H1 (cell line): ENCODE results near the gene TRABD2B. TPM values are rescaled to one million over a fixed set of nuclear protein-coding genes. Genes with fewer than 3 reads are reported as not detected.

Experiments used
- CTCF ChIA-PET: fragments of 300-600 bp; sonication (Branson Sonifier 250); formaldehyde crosslinking; loops from one replicate; lab custom pipeline; 2021; ENCODE audit not compliant: partially characterized antibody; lab: Charles Lee
- POLR2A ChIA-PET: fragments of 300-600 bp; sonication (Branson Sonifier 250); formaldehyde crosslinking; loops from one replicate; lab custom pipeline; 2021; ENCODE audit warnings: inconsistent platforms; ENCODE audit not compliant: partially characterized antibody; lab: Charles Lee
- DNase-seq, 2 experiments: peaks; one replicate each; pipeline versions ENCODE4 v3.0.0 to v3.0.0-alpha.2; 2010 to 2022; ENCODE audit warnings: low spot score in 2 of 2, low read depth in 1 of 2, mixed read lengths in 1 of 2
- FAIRE-seq: peaks from 2 replicates; lab custom pipeline; 2011; peaks lifted over from hg19 to GRCh38; lab: Jason Lieb, UNC
- H2AFZ ChIP-seq: 2 replicates; pipeline ENCODE4 v1.8.1; 2012; ENCODE audit warnings: low read length, inconsistent platforms
- H2AK5ac ChIP-seq: 2 replicates; pipeline ENCODE4 v1.6.1; 2013; ENCODE audit warnings: low read depth, low read length
- H2BK120ac ChIP-seq: replicated peaks from 2 replicates; pipeline ENCODE3; 2013; ENCODE audit warnings: low read depth, low read length, inconsistent platforms
- H2BK12ac ChIP-seq: 2 replicates; pipeline ENCODE4 v1.6.1; 2013; ENCODE audit warnings: low read depth, low read length
- H2BK15ac ChIP-seq: 2 replicates; pipeline ENCODE4 v1.6.1; 2013; ENCODE audit warnings: low read length
- H2BK20ac ChIP-seq: 2 replicates; pipeline ENCODE4 v1.6.1; 2013; ENCODE audit warnings: low read length
- H2BK5ac ChIP-seq: 2 replicates; pipeline ENCODE4 v1.6.1; 2013; ENCODE audit warnings: low read depth, low read length
- H3K14ac ChIP-seq: 2 replicates; pipeline ENCODE4 v1.6.1; 2013; ENCODE audit warnings: inconsistent platforms; ENCODE audit not compliant: insufficient read length
- H3K18ac ChIP-seq: 2 replicates; pipeline ENCODE4 v1.6.1; 2013; ENCODE audit warnings: low read length; ENCODE audit errors: extremely low read depth
- H3K23ac ChIP-seq: 2 replicates; pipeline ENCODE4 v1.6.1; 2013; ENCODE audit warnings: inconsistent platforms; ENCODE audit not compliant: insufficient read length
- H3K23me2 ChIP-seq: 2 replicates; pipeline ENCODE4 v1.6.1; 2013; ENCODE audit warnings: low read depth, low read length
- H3K27ac ChIP-seq: 2 replicates; pipeline ENCODE4 v1.6.1; 2011; ENCODE audit warnings: low read depth, low read length, inconsistent platforms
- H3K27me3 ChIP-seq, 4 experiments: replicated peaks in 1 of 4; 1 replicate in 1 of 4; 2 replicates in 3 of 4; pipeline versions ENCODE4 v1.6.1 to v1.8.1; 2011 to 2013; ENCODE audit warnings: low read length in 3 of 4, mild to moderate bottlenecking in 3 of 4, inconsistent platforms in 2 of 4, mixed read lengths in 2 of 4, moderate library complexity in 1 of 4; ENCODE audit not compliant: control insufficient read depth in 3 of 4, insufficient read depth in 3 of 4; ENCODE audit errors: extremely low read depth in 1 of 4
- H3K36me3 ChIP-seq, 4 experiments: 2 replicates each; pipeline versions ENCODE4 v1.6.1 to v1.8.1; 2011 to 2013; ENCODE audit warnings: mild to moderate bottlenecking in 4 of 4, low read length in 3 of 4, moderate library complexity in 2 of 4, control low read depth in 1 of 4, inconsistent platforms in 1 of 4; ENCODE audit not compliant: insufficient read depth in 4 of 4, control insufficient read depth in 2 of 4
- H3K4ac ChIP-seq: replicated peaks from 2 replicates; pipeline ENCODE3; 2013; ENCODE audit warnings: low read length, low read depth, mixed read lengths, inconsistent platforms; ENCODE audit not compliant: insufficient read length
- H3K4me1 ChIP-seq, 4 experiments: replicated peaks in 1 of 4; 1 replicate in 1 of 4; 2 replicates in 3 of 4; pipeline versions ENCODE4 v1.6.1 to v1.8.1; 2011 to 2013; ENCODE audit warnings: low read length in 3 of 4, inconsistent platforms in 2 of 4, mixed read lengths in 1 of 4; ENCODE audit not compliant: insufficient read depth in 4 of 4, control insufficient read depth in 3 of 4
- H3K4me2 ChIP-seq, 2 experiments: 2 replicates each; pipeline versions ENCODE4 v1.6.1 to v1.8.1; 2011 to 2013; ENCODE audit warnings: low read depth in 2 of 2, low read length in 2 of 2, control low read depth in 1 of 2, inconsistent platforms in 1 of 2, mild to moderate bottlenecking in 1 of 2; ENCODE audit not compliant: insufficient read depth in 1 of 2
- H3K4me3 ChIP-seq, 4 experiments: fragments of 200-600, 300-600 bp in 1 of 4; sonication (generic), shearing (Covaris generic), sonication (Bioruptor Twin) in 1 of 4; 2 replicates each; pipeline versions ENCODE4 v1.5.1 to v1.8.1; 2011 to 2016; ENCODE audit warnings: low read length in 4 of 4, low read depth in 3 of 4, control low read depth in 2 of 4, inconsistent platforms in 2 of 4, mild to moderate bottlenecking in 2 of 4, mixed read lengths in 1 of 4, moderate library complexity in 1 of 4; ENCODE audit not compliant: insufficient read depth in 2 of 4; ENCODE audit errors: extremely low read depth in 1 of 4
- H3K56ac ChIP-seq: replicated peaks from 2 replicates; pipeline ENCODE3; 2013; ENCODE audit warnings: low read depth, mild to moderate bottlenecking, mixed read lengths, low read length, inconsistent platforms; ENCODE audit not compliant: insufficient read length
- H3K79me1 ChIP-seq: 2 replicates; pipeline ENCODE4 v1.6.1; 2013; ENCODE audit warnings: low read depth, low read length, control low read depth
- H3K79me2 ChIP-seq, 2 experiments: 2 replicates each; pipeline versions ENCODE4 v1.6.1 to v1.8.1; 2012 to 2013; ENCODE audit warnings: low read length in 2 of 2, mild to moderate bottlenecking in 2 of 2, inconsistent platforms in 1 of 2; ENCODE audit not compliant: insufficient read depth in 2 of 2, control insufficient read depth in 1 of 2
- H3K9ac ChIP-seq, 4 experiments: replicated peaks in 1 of 4; 1 replicate in 1 of 4; 2 replicates in 3 of 4; pipeline versions ENCODE4 v1.6.1 to v1.8.1; 2011 to 2013; ENCODE audit warnings: low read depth in 3 of 4, low read length in 3 of 4, control low read depth in 2 of 4, mild to moderate bottlenecking in 2 of 4, moderate library complexity in 2 of 4, inconsistent platforms in 1 of 4; ENCODE audit errors: extremely low read depth in 1 of 4
- H3K9me3 ChIP-seq, 2 experiments: 2 replicates each; pipeline versions ENCODE4 v1.6.1 to v1.8.1; 2012 to 2013; ENCODE audit warnings: mild to moderate bottlenecking in 2 of 2, moderate library complexity in 2 of 2, control low read depth in 1 of 2, inconsistent platforms in 1 of 2, low read depth in 1 of 2, low read length in 1 of 2, mixed read lengths in 1 of 2; ENCODE audit not compliant: insufficient read depth in 2 of 2
- H4K20me1 ChIP-seq, 2 experiments: replicated peaks in 1 of 2; 2 replicates each; pipeline versions ENCODE3 to v1.8.1; 2011 to 2013; ENCODE audit warnings: inconsistent platforms in 2 of 2, low read length in 2 of 2, mild to moderate bottlenecking in 1 of 2; ENCODE audit not compliant: insufficient read depth in 2 of 2, control insufficient read depth in 1 of 2
- H4K5ac ChIP-seq: 2 replicates; pipeline ENCODE4 v1.6.1; 2013; ENCODE audit warnings: low read length, low read depth, mixed read lengths, inconsistent platforms; ENCODE audit not compliant: insufficient read length
- H4K8ac ChIP-seq: 2 replicates; pipeline ENCODE4 v1.8.0; 2013; ENCODE audit warnings: mild to moderate bottlenecking, moderate library complexity, low read length, inconsistent platforms; ENCODE audit not compliant: insufficient read depth; ENCODE audit errors: extremely low read depth
- H4K91ac ChIP-seq: replicated peaks from 2 replicates; pipeline ENCODE3; 2013; ENCODE audit warnings: low read length, mixed read lengths, inconsistent platforms; ENCODE audit not compliant: insufficient read length
- EP300 ChIP-seq, 2 experiments: IDR thresholded peaks; 1 replicate in 1 of 2; 2 replicates in 1 of 2; pipeline ENCODE4 v1.6.1; 2011 to 2012; ENCODE audit warnings: low read depth in 2 of 2, low read length in 2 of 2, mild to moderate bottlenecking in 2 of 2, borderline replicate concordance in 1 of 2, inconsistent platforms in 1 of 2, moderate library complexity in 1 of 2
- KDM4A ChIP-seq: IDR thresholded peaks from one replicate; pipeline ENCODE4 v1.7.1; 2012; ENCODE audit warnings: low read depth, mild to moderate bottlenecking, moderate library complexity, low read length, inconsistent platforms; ENCODE audit not compliant: severe bottlenecking
- SIRT6 ChIP-seq: IDR thresholded peaks from one replicate; pipeline ENCODE4 v1.7.1; 2012; ENCODE audit warnings: low read length, inconsistent platforms
- TBP ChIP-seq: IDR thresholded peaks from 2 replicates; pipeline ENCODE4 v1.6.1; 2011; ENCODE audit warnings: low read depth, low read length, improper control_type of control experiment
- TCF12 ChIP-seq: IDR thresholded peaks from 2 replicates; pipeline ENCODE4 v1.6.1; 2011; ENCODE audit warnings: low read depth, mild to moderate bottlenecking, low read length
- WGBS, 2 experiments: shearing (Covaris generic) in 1 of 2; methylation state at CpG; one replicate each; pipeline versions ENCODE4 v1.1.6 to v1.1.7; 2013 to 2015; ENCODE audit warnings: low lambda C conversion rate in 2 of 2, mixed read lengths in 2 of 2, inconsistent platforms in 1 of 2, low coverage in 1 of 2, missing lambda C conversion rate in 1 of 2; ENCODE audit not compliant: insufficient replicate concordance in 2 of 2, insufficient coverage in 1 of 2, insufficient read length in 1 of 2; ENCODE audit errors: extremely low coverage in 1 of 2, missing lambda C conversion rate in 1 of 2; 5-methylcytosine and 5-hydroxymethylcytosine counted together
- polyA plus RNA-seq, 7 experiments: library from polyadenylated mRNA; depleted of rRNA in 3 of 7; stranded (reverse) in 5 of 7; unstranded in 2 of 7; fragments of >200 nt in 5 of 7; fragments of 200-250 nt in 2 of 7; gene quantifications; 1 replicate in 5 of 7; 2 replicates in 1 of 7; 4 replicates in 1 of 7; pipeline versions ENCODE4 v1.2.1 to v1.2.3, GENCODE V29; 2011 to 2013; ENCODE audit warnings: missing spikeins in 2 of 7, mixed read lengths in 2 of 7
- total RNA-seq: library from RNA; stranded (reverse); fragmentation: NEBNext Ultra II Directional; extraction: Animal tissue kit (Norgen Biotek cat#: 25700); gene quantifications from 2 replicates; pipeline ENCODE4 v1.2.1, GENCODE V29; 2021
- TF ChIP-seq, protein P1 (sequence below): IDR thresholded peaks from 2 replicates; pipeline ENCODE4 v1.6.1; 2012; ENCODE audit warnings: low read length, inconsistent platforms

Gene TRABD2B
- total and polyA plus RNA-seq, 2 of the 8 experiments (the other 6 are each of a cell fraction or from before 2014, with no cell fraction given), result 0.95 to 3.4 TPM

DNA sequence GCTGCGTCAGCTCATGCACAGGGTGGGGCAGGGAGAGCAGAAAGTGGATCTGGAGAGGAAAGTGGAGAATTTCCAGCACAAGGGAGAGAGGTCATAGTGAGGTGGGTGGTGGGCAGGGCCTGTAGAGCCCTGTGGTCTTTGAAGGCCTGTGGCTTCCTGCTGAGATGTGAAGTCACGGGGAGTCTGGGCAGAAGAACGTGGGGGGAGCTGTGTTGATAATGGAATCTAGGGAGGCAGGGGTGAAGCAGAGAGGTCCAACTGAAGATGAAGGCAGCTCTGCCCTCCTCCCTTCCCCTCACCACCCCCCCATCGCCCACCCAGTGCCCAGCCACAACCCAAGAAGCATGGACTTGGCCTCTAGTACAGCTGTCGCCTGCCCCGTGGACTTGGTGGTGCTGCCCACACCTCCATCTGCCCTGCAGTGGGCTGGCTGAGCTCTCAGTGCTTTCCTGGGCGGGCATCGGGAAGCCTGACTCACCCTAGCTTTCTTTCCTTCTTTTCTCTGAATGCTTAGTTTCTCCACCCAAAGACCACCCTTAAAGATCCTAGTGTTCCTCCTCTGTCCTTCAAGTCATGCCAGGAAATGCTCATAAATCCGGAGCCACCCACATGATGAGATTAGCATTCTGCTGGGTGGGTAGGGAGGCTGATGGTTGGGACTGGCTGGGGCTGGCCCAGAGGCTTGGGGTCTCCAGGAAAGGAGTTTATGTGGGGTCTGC is 186.1 kb downstream of the TRABD2B start:
- CTCF ChIA-PET, result interaction anchor here (1.0 to 2.7 kb wide), 7 partner anchors 11 to 137 kb away, joined by 3 to 16 read pairs (median 4); no protein-coding TSS in a partner anchor
- Histone ChIP-seq H3K79me1 (no peaks in the 10 kb centered on the region), H3K27me3 (no peaks in the 10 kb centered on the region), H3K9me3 (no peaks in the 10 kb centered on the region), H2BK12ac (no peak overlapping the region), H2BK120ac (no peak overlapping the region), H3K79me2 (no peaks in the 10 kb centered on the region), H3K4me3 (no peak overlapping the region), H3K56ac (no peak overlapping the region), H4K20me1 (peaks cover 0 to 2% of the 10 kb centered on the region in 2 experiments), H2AK5ac (no peak overlapping the region), H2BK20ac (no peak overlapping the region), H3K23me2 (no peaks in the 10 kb centered on the region), H3K23ac (no peak overlapping the region), H3K9ac (no peak overlapping the region), H2BK5ac (0 out of 2 replicates have a peak overlapping the region, but pooled peaks have one; percentile 60), H3K4me2 (no peak overlapping the region), H3K18ac (no peak overlapping the region), H3K4me1 (peaks cover 0 to 7% (median 2%) of the 10 kb centered on the region in 4 experiments; a peak in 4 of 7 replicates), H4K8ac (no peak overlapping the region), H3K4ac (no peak overlapping the region), H4K5ac (no peak overlapping the region), H2BK15ac (no peak overlapping the region), H3K14ac (no peak overlapping the region), H4K91ac (no peak overlapping the region), H2AFZ (no peak overlapping the region), H3K36me3 (no peaks in the 10 kb centered on the region), H3K27ac (no peak overlapping the region)
- FAIRE-seq (no peak), DNase-seq (no peak)
- no peak for TF ChIP-seq TCF12
- TF ChIP-seq TBP, result no peak
- no peak for TF ChIP-seq EP300 (IDR thresholded peaks at IDR 0.05; ENCODE audit: borderline replicate concordance in 1 of 2, low read depth in 2 of 2, low read length in 2 of 2)
- TF ChIP-seq KDM4A, result no peak
- no peak for TF ChIP-seq SIRT6
- TF ChIP-seq, protein P1, sequence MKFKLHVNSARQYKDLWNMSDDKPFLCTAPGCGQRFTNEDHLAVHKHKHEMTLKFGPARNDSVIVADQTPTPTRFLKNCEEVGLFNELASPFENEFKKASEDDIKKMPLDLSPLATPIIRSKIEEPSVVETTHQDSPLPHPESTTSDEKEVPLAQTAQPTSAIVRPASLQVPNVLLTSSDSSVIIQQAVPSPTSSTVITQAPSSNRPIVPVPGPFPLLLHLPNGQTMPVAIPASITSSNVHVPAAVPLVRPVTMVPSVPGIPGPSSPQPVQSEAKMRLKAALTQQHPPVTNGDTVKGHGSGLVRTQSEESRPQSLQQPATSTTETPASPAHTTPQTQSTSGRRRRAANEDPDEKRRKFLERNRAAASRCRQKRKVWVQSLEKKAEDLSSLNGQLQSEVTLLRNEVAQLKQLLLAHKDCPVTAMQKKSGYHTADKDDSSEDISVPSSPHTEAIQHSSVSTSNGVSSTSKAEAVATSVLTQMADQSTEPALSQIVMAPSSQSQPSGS, result no peak
- WGBS, 2 experiments, result 91% methylated on average over 8 of the region's 9 CpGs; no CpG with 5 or more reads in 1 of the 2 experiments
- POLR2A ChIA-PET, result no interaction called here
